Urothelium cell line (cell line): ENCODE measurements around the gene PPL.

ENCODE experiments used
- DNase-seq: peaks from one replicate; pipeline ENCODE4 v3.0.0; 2011; ENCODE audit warnings: low spot score, mixed read lengths
- FAIRE-seq: peaks from 2 replicates; lab custom pipeline; 2011; peaks lifted over from hg19 to GRCh38; lab: Jason Lieb, UNC

PPL gene

DNA sequence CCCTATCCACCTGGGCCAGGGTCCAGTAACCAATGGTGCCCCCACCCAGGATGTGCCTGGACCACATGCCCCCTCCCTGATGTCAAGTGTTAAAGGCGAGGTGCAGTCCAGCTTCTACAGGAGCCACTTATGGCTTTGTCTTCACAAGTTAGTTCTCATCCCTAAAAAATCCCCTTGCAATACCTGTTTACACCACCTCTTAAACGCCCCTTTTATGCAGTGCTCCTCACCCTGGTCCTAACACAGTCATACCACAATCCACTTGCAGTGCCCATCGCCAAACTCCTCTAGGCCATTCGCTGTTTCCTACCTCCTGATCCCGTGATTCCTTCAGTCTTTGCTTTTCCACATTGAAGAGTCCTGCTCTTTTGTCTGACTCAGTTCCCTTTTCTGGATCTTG, 97.0 kb downstream of the PPL start:
- FAIRE-seq (no peak), DNase-seq (no peak)

GRCh38 chr16:4837733-4838501, 99.0 kb downstream of the PPL start:
- FAIRE-seq = no peak
- DNase-seq = no peak

DNA sequence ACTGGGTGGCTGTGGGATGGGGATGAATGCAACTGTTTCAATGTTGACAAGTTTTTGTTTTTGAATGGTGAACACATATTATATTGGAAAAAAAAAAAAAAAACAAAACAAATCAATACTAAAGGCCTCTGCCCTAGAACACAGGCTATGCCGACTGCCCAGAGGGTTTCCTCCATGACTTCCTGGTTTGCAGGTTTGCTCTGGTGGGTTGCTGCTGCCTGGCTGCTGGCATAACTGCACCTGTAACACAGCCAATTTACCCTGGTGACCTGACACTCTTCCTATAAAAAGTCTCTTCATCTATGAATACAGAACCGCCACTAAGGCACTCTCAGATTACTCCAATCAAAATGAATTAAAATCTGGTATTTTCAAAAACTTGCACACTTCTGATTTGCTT, 100.2 kb downstream of the PPL start:
- DNase-seq (no peak), FAIRE-seq (no peak)

DNA sequence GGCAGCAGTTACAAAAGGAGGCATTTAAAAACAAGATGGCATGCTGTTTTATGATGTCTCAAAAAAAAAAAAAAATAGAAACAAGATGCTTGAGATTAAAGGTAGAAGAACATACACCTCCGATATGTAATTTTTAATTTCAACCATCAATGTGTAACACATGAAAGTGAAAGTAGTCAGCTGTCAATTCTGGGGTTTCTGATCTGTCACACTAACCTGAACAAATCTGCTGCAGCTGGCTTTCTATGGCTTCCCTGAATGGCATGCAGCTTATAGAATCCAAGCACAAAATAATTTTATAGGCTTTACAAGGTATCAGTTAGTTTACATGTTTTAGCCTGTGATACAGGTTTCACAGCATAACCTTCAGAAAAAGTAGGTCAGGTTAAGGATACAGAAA, 103.4 kb downstream of the PPL start:
- no peak for FAIRE-seq
- no peak for DNase-seq

DNA sequence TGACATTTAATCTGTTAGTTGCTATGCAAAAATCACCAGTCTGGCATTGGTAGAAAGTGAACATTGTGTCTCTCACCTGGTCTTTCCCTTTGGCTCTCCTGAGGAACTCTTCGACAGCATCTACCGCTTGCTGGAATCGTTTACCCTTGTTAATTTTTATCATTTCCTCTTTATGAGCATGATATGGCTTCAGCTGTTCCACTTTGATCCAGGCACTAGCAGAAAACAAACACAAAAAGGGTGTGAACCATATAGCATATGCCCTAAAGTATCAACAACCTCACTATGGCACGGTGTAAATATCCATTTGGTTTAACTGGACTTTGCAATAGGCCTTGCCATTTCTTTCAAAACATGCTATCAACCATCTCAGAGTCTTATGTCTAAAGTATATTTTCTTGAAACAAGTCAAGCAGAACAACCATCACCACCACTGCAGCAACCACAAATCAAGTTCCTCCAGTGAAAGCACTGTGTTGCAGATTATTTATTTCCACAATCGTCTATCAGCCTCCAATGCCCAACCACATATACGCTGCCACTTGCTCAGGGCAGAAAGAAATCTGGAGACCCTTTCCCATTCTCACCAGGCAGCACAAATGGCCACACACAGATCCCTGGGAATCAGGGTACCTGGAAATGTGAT, 104.1 kb downstream of the PPL start:
- DNase-seq (no peak), FAIRE-seq (no peak)
